ENCODE data around the gene HSD3B7.
"Not testable (repeated sequence)": the region's sequence is repeated elsewhere in the genome, so short reads cannot be mapped to it uniquely, and the experiment has no call there.

The HSD3B7 gene

GRCh38 chr16:31000671-31001382 lies 15.8 kb downstream of the HSD3B7 start:
- DNase-seq (ENCODE audit: low read depth in 2 of 2), result no peak

- DNase-seq (ENCODE audit: low read depth in 2 of 2), result no peak
These were observed 16.7 kb downstream of the HSD3B7 start for GRCh38 chr16:31001507-31002249.

GRCh38 chr16:31002250-31002700 lies 17.3 kb downstream of the HSD3B7 start:
- DNase-seq (ENCODE audit: low read depth in 2 of 2), result no peak

GRCh38 chr16:31002862-31003341 lies 17.9 kb downstream of the HSD3B7 start:
- no peak for DNase-seq (ENCODE audit: low read depth in 2 of 2)

- no peak for DNase-seq (ENCODE audit: low read depth in 2 of 2)
These were observed 18.7 kb downstream of the HSD3B7 start for GRCh38 chr16:31003744-31004143.

- no peak for DNase-seq (ENCODE audit: low read depth in 2 of 2)
These were observed 19.7 kb downstream of the HSD3B7 start for GRCh38 chr16:31004658-31005057.

GRCh38 chr16:31005350-31006085 lies 20.5 kb downstream of the HSD3B7 start:
- no peak for DNase-seq (ENCODE audit: low read depth in 2 of 2)

GRCh38 chr16:31006086-31006385 lies 21.0 kb downstream of the HSD3B7 start:
- DNase-seq (ENCODE audit: low read depth in 2 of 2), result no peak

- no peak for DNase-seq (ENCODE audit: low read depth in 2 of 2)
These were observed 21.6 kb downstream of the HSD3B7 start for GRCh38 chr16:31006589-31006988.

- no peak for DNase-seq (ENCODE audit: low read depth in 2 of 2)
These were observed 22.7 kb downstream of the HSD3B7 start for GRCh38 chr16:31007684-31008083.

- DNase-seq (ENCODE audit: low read depth in 2 of 2), result no peak
These were observed 23.1 kb downstream of the HSD3B7 start for GRCh38 chr16:31008149-31008548.

- DNase-seq (ENCODE audit: low read depth in 2 of 2), result no peak
These were observed 23.5 kb downstream of the HSD3B7 start for GRCh38 chr16:31008551-31008950.

- no peak for DNase-seq (ENCODE audit: low read depth in 2 of 2)
These were observed 24.1 kb downstream of the HSD3B7 start for GRCh38 chr16:31009120-31009519.

GRCh38 chr16:31009894-31010584 lies 25.0 kb downstream of the HSD3B7 start:
- DNase-seq (ENCODE audit: low read depth in 2 of 2), result no peak

- peak in 1 of 2 donors; percentile 12 for DNase-seq (ENCODE audit: low read depth in 2 of 2)
These were observed 25.7 kb downstream of the HSD3B7 start, which contains the start of gene STX1B for GRCh38 chr16:31010585-31011325. Gene STX1B, minus strand, starts transcription at chr16:31010638. Its CDS starts 242 bp downstream, at chr16:31010396.

- DNase-seq (ENCODE audit: low read depth in 2 of 2), result not testable (repeated sequence)
These were observed 26.8 kb downstream of the HSD3B7 start for GRCh38 chr16:31011815-31012214.

- DNase-seq (ENCODE audit: low read depth in 2 of 2), result not testable (repeated sequence)
These were observed 28.3 kb downstream of the HSD3B7 start for GRCh38 chr16:31013292-31013691.

GRCh38 chr16:31016018-31016417 lies 31.0 kb downstream of the HSD3B7 start:
- DNase-seq (ENCODE audit: low read depth in 2 of 2), result no peak

- DNase-seq (ENCODE audit: low read depth in 2 of 2), result not testable (repeated sequence)
These were observed 32.7 kb downstream of the HSD3B7 start for GRCh38 chr16:31017756-31018155.

- DNase-seq (ENCODE audit: low read depth in 2 of 2), result no peak
These were observed 35.5 kb downstream of the HSD3B7 start for GRCh38 chr16:31020536-31020935.

Data from stimulated activated CD8-positive, alpha-beta memory T cell treated with anti-CD3 and anti-CD28 coated beads, Interleukin-15, amount 100 ng/mL, for 48 hours (primary cell).